ENCODE results near the gene DEF6.
A peak's percentile ranks its signal among the peaks of the same experiment; 100 is the strongest.

The DEF6 gene

DNA sequence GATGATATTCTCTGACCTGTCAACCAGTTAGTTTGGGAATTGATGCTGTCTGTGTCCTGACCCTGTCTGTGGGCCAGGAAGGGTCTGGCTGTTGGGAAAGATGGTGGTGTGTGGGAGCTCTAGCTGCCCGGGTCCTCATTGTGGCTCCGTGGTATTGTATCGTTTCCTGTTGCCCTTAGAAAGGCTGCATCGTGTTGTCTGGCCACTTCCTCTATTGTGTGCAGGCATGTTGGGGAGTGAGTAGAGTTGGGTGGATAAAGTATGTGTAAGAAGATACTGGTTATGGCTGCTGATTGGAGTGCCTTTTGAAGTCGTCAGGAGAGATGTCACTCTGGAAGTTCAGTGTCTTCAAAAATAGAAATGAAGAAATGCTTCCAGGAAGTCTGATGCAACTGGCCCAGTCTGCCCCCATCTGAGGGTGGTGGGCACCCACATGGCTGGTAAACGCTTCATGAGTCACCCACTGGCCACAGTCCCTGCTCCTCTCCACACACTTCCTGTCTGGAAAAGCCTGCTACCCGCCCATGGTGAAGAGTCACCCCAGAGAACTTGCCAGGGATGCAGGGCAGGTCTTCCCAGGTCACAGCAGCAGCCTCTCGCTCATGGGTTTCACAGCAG lies 72.6 kb downstream of the DEF6 start:
- DNase-seq (ENCODE audit: extremely low read depth in 1 of 2, low read depth in 1 of 2) = peak; percentile 31 to 60

DNA sequence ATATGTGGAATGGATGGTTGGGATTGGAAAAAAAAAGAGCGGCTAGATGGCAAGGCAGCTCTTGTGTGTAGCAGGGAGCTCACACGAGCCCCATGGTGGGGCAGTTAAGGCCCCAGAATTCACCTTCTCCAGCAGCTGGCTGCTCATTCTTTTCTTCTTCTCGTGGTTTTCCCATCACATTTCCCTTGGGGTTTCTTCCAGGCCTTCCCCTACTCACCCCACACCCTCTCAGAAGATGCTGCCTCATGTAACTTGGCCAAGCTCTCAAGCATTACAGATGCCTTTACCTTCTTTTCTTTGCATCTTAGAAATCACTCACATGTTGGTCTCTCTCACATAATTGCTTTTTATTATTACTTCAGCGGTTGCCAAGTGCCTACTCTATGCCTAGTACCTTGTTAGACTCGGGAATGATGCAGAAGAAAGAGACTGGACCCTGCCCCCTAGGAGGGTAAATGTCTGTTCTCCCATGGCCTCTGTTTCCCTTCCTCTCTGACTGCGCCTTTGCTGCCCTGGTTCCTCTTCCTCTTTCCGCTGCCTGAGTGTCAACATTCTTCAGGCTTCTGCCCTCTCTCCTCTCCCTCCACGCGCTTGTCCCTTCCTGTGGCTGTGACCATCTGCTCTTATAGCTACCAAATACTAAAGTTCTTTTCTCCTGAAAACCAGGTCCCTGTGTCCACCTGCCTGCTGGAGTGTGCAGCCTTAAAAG lies 73.3 kb downstream of the DEF6 start:
- DNase-seq (ENCODE audit: extremely low read depth in 1 of 2, low read depth in 1 of 2) = no peak
